ENCODE data around the gene IL1RAPL2. TPM values are rescaled to one million over a fixed set of nuclear protein-coding genes. Genes with fewer than 3 reads are reported as not detected.

Gene IL1RAPL2
- total and polyA plus RNA-seq, 10 of the 15 experiments (the other 5 are each of a cell fraction or from before 2014, with no cell fraction given): 0.19 TPM; not detected in 9

- Histone ChIP-seq H3K27me3 (replicated peaks in 1 of 2; ENCODE audit: control insufficient read depth in 2 of 2, insufficient read depth in 2 of 2, low read length in 1 of 2) (no peaks in the 10 kb centered on the region), H3K9ac (ENCODE audit: control insufficient read depth, insufficient read depth, low read length) (no peak overlapping the region), H3K27ac (ENCODE audit: control insufficient read depth, insufficient read depth) (no peak overlapping the region), H3K4me2 (ENCODE audit: control insufficient read depth, insufficient read depth) (no peak overlapping the region), H3K9me3 (replicated peaks; ENCODE audit: control insufficient read depth, insufficient read depth, low read length) (no peaks in the 10 kb centered on the region), H3K79me2 (ENCODE audit: control insufficient read depth, insufficient read depth, low read length) (no peaks in the 10 kb centered on the region), H3K4me1 (ENCODE audit: control insufficient read depth, insufficient read depth, low read length) (no peaks in the 10 kb centered on the region), H2AFZ (ENCODE audit: control insufficient read depth, low read depth, low read length) (no peak overlapping the region), H3K36me3 (ENCODE audit: control insufficient read depth in 2 of 2, insufficient read depth in 2 of 2, low read length in 1 of 2) (no peaks in the 10 kb centered on the region), H4K20me1 (ENCODE audit: control insufficient read depth, insufficient read depth) (no peaks in the 10 kb centered on the region), H3K4me3 (no peak overlapping the region)
- no peak for ATAC-seq
- CTCF ChIA-PET: interaction anchor here (2.0 kb wide), 1 partner anchor 248 kb away, joined by 4 read pairs; no protein-coding TSS in a partner anchor
- intact Hi-C loops (cut with micrococcal nuclease; ENCODE audit: unreplicated experiment): no loop called here
- in situ Hi-C loops (cut with MboI): no loop called here
- TF ChIP-seq WRNIP1 (IDR thresholded peaks at IDR 0.05; ENCODE audit: borderline replicate concordance, low read depth, low read length): no peak
- TF ChIP-seq DPF2 (IDR thresholded peaks at IDR 0.05): no peak
- TF ChIP-seq POLR2AphosphoS2 (IDR thresholded peaks at IDR 0.05; ENCODE audit: low read depth, low read length): no peak
- no peak for TF ChIP-seq SRF (IDR thresholded peaks at IDR 0.05; ENCODE audit: low read depth in 2 of 2, low read length in 2 of 2)
- no peak for TF ChIP-seq CUX1 (IDR thresholded peaks at IDR 0.05; ENCODE audit: insufficient replicate concordance, low read depth, low read length)
- no peak for TF ChIP-seq BCL11A (IDR thresholded peaks at IDR 0.05; ENCODE audit: low read depth, low read length)
- no peak for TF ChIP-seq ETV6 (conservative IDR thresholded peaks at IDR 0.05 in 1 of 2, IDR thresholded peaks at IDR 0.05 in 1 of 2; ENCODE audit: borderline replicate concordance in 1 of 2, low read depth in 1 of 2)
- TF ChIP-seq EED (IDR thresholded peaks at IDR 0.05; ENCODE audit: low read depth): no peak
- no peak for TF ChIP-seq MEF2B (IDR thresholded peaks at IDR 0.05; ENCODE audit: partially characterized antibody, poor library complexity, severe bottlenecking)
- no peak for TF ChIP-seq FOXM1 (IDR thresholded peaks at IDR 0.05; ENCODE audit: low read depth, low read length)
- no peak for TF ChIP-seq IRF4 (IDR thresholded peaks at IDR 0.05; ENCODE audit: low read depth, low read length)
- TF ChIP-seq BMI1 (IDR thresholded peaks at IDR 0.05; ENCODE audit: borderline replicate concordance): no peak
- TF ChIP-seq USF1 (IDR thresholded peaks at IDR 0.05; ENCODE audit: borderline replicate concordance, extremely low read length, insufficient read depth, low read depth, low read length): no peak
- TF ChIP-seq EGR1 (IDR thresholded peaks at IDR 0.05; ENCODE audit: borderline replicate concordance in 1 of 2, low read depth in 2 of 2, low read length in 2 of 2): no peak
- no peak for TF ChIP-seq CREM (IDR thresholded peaks at IDR 0.05; ENCODE audit: low read depth)
- TF ChIP-seq SPI1 (IDR thresholded peaks at IDR 0.05; ENCODE audit: borderline replicate concordance, insufficient read depth, low read depth, low read length): no peak
- TF ChIP-seq TARDBP (IDR thresholded peaks at IDR 0.05; ENCODE audit: borderline replicate concordance): no peak
- no peak for TF ChIP-seq EZH2 (IDR thresholded peaks at IDR 0.05; ENCODE audit: borderline replicate concordance, control insufficient read depth, low read depth, low read length)
- TF ChIP-seq CHD1 (IDR thresholded peaks at IDR 0.05; ENCODE audit: low read depth, low read length): no peak
- WGBS (ENCODE audit: insufficient coverage, insufficient replicate concordance, low lambda C conversion rate, missing lambda C conversion rate): 18% methylated on average over 4 of the region's 4 CpGs
- POLR2A ChIA-PET: no interaction called here
- no TSS peak for BruUV-seq (replicated peaks)
- RAD21 ChIA-PET (ENCODE audit: unreplicated experiment): no interaction called here
- no peak for FAIRE-seq
- SMC1A ChIA-PET (ENCODE audit: uncharacterized antibody, unreplicated experiment): no interaction called here
- DNase-seq (ENCODE audit: low read depth, low spot score): no peak
These were observed 104.1 kb downstream of the IL1RAPL2 start for GRCh38 chrX:104670051-104670450.
